Chondrocyte (in vitro differentiated cells): Measurements from ENCODE around the gene SLC9A3. TPM values are rescaled to one million over a fixed set of nuclear protein-coding genes. Genes with fewer than 3 reads are reported as not detected.
A peak's percentile ranks its signal among the peaks of the same experiment; 100 is the strongest.

Source experiments
- DNase-seq: peaks from one replicate; pipeline ENCODE4 v3.0.0; 2021; ENCODE audit warnings: mixed read lengths, low spot score
- H3K27ac Mint-ChIP-seq: one replicate; pipeline ENCODE4 v1.8.0; 2021; ENCODE audit warnings: mild to moderate bottlenecking, moderate library complexity, mixed read lengths; ENCODE audit not compliant: unreplicated experiment
- H3K27me3 Mint-ChIP-seq: 2 replicates; pipeline ENCODE4 v1.8.0; 2021; ENCODE audit warnings: low read depth, mixed read lengths
- H3K36me3 Mint-ChIP-seq: 2 replicates; pipeline ENCODE4 v1.8.0; 2021; ENCODE audit warnings: low read depth, mixed read lengths
- H3K4me1 Mint-ChIP-seq: 2 replicates; pipeline ENCODE4 v1.8.0; 2021; ENCODE audit warnings: low read depth, mild to moderate bottlenecking, mixed read lengths
- H3K4me3 Mint-ChIP-seq: one replicate; pipeline ENCODE4 v1.8.0; 2021; ENCODE audit warnings: mild to moderate bottlenecking, moderate library complexity, mixed read lengths; ENCODE audit not compliant: unreplicated experiment
- H3K9me3 Mint-ChIP-seq: 2 replicates; pipeline ENCODE4 v1.8.0; 2021; ENCODE audit warnings: low read depth, mixed read lengths
- CTCF ChIP-seq: fragments of 200-600 bp; sonication (generic); IDR thresholded peaks from 2 replicates; pipeline ENCODE4 v1.5.0; 2021; ENCODE audit warnings: antibody characterized with exemption, mild to moderate bottlenecking, moderate library complexity
- total RNA-seq: library from RNA; stranded (reverse); gene quantifications from 3 replicates; pipeline ENCODE4 v1.2.1, GENCODE V29; 2021

SLC9A3 gene
- total RNA-seq, 1 donor from 2014 or later, result 0.95 TPM

DNA sequence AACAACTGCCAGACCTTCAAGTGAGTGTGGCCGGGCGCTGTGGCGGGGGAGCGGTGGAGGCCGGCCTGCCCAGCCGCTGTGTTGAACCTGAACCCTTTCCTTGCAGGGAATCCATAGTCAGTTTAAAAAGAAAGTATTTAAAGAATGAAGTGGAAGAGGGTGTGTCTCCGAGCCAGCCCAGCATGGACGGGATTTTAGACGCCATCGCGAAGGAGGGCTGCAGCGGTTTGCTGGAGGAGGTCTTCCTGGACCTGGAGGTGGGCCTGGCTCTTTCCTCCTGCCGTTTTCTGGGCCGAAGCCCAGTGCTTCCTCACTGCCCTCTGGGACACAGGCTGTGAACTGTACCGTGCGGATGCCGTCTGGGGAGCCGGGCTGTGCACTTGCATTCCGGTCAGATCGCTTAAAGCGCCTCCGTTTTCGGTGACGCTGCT is 62.2 kb downstream of the SLC9A3 start:
- no peak overlapping the region for H3K4me3 Mint-ChIP-seq
- peaks cover 9% of the 10 kb centered on the region for H3K4me1 Mint-ChIP-seq
- peak overlapping the region; percentile 12 for H3K27ac Mint-ChIP-seq
- H3K27me3 Mint-ChIP-seq, result no peaks in the 10 kb centered on the region
- no peak for TF ChIP-seq CTCF
- DNase-seq, result peak; percentile 59
- peaks cover 29% of the 10 kb centered on the region for H3K36me3 Mint-ChIP-seq
- H3K9me3 Mint-ChIP-seq, result no peaks in the 10 kb centered on the region

DNA sequence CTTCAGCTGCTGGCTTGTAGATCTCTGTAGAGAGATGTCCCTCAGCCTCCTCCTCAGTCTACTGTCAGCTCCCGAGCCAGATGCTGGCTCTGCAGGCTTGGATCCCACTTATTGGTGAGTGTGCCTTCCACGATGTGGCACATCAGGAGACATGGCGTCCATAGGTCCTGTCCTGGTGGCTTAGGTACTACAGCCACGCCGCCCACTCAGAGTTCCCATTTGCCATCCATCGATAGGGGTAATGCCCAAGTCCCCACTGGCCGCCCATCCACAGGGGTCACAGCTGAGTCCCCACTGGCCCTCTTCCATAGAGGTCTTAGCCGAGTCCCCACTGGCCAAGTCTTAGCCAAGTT is 64.0 kb downstream of the SLC9A3 start:
- Mint-ChIP-seq H3K27ac (no peak overlapping the region), H3K4me1 (peaks cover 9% of the 10 kb centered on the region), H3K27me3 (no peaks in the 10 kb centered on the region), H3K4me3 (no peak overlapping the region), H3K9me3 (no peaks in the 10 kb centered on the region), H3K36me3 (peaks cover 29% of the 10 kb centered on the region)
- DNase-seq, result peak; percentile 73
- TF ChIP-seq CTCF, result no peak

DNA sequence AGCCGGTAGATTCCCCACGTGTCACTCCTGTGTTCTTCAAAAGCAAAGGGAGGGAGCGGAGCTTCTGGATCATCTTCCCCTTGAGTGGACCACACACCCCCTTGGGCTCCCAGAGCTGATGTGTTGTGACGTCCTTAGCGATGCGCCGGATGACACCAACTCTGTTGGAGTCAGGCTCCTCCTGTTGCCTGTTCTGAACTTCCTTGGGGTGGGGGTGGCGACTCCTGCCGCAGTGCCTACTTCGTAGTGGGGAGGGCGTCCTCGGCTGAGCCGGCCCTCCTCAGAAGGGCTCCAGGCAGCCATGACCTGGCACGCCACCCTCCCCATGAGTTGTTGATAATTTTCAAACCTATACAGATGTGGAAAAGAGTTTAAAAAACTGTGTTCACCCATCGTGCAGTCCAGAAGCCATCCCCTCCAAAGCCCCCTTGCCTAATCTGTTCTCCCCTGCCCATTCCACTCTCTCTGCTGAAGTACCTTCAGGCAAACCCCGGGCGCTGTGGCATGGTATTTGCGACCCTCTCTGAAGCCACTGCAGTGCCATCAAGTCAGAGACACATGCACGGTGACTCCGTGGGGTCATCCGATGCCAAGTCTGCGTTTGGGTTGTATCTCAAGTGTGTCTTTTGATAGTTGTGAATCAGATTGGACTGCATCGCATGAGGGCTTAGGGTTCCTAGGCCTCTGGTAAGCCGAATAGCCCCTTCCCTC is 64.5 kb downstream of the SLC9A3 start:
- Mint-ChIP-seq H3K4me3 (no peak overlapping the region), H3K36me3 (peaks cover 30% of the 10 kb centered on the region)

DNA sequence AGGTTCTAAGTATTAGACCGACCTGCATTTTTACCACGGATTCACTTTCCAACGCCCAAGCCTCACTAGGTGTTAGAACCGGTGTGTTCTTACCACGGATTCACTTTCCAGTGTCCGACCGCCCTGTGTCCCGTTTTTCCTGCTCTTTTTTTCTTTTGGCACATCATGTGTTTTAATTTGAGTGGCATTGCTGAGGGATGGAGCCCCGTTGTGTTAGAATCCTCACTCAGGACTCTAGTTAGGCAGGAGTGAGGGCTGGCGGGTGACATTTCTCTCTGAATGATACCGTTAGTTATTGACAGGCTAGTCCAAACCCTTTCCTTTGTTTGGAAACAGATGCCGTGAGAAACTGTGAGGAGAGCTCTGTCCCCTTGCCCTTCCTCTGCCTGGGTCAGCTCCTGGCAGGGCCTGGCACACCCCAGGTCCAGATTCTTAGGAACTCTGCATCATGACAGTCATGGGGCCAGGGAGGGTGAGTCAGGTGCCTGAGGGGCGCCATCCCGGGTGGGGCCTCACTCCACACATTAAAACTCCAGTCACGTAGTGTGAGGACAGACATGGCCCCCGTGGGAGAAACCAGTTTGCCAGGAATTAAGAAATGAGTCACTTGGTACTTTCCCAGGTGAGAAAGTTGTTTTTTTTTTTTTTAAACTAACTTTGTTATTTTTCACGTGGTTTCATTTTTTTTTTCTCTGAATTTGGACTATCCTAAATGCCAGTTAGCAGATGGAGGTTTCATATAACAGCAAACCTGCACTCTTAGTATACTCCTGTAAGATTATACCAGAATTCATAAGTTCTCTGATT is 65.5 kb downstream of the SLC9A3 start:
- H3K4me3 Mint-ChIP-seq, result no peak overlapping the region
- H3K27me3 Mint-ChIP-seq, result no peaks in the 10 kb centered on the region
- peak overlapping the region; percentile 65 for H3K27ac Mint-ChIP-seq
- peaks cover 32% of the 10 kb centered on the region for H3K36me3 Mint-ChIP-seq
- no peak for TF ChIP-seq CTCF
- H3K4me1 Mint-ChIP-seq, result peaks cover 9% of the 10 kb centered on the region
- peak; percentile 61 for DNase-seq
- H3K9me3 Mint-ChIP-seq, result no peaks in the 10 kb centered on the region

More for the DNA sequence above, 64.5 kb downstream of the SLC9A3 start:
- Mint-ChIP-seq H3K27me3 (no peaks in the 10 kb centered on the region), H3K9me3 (no peaks in the 10 kb centered on the region), H3K27ac (no peak overlapping the region), H3K4me1 (peaks cover 9% of the 10 kb centered on the region)
- no peak for TF ChIP-seq CTCF
- peak; percentile 54 for DNase-seq

DNA sequence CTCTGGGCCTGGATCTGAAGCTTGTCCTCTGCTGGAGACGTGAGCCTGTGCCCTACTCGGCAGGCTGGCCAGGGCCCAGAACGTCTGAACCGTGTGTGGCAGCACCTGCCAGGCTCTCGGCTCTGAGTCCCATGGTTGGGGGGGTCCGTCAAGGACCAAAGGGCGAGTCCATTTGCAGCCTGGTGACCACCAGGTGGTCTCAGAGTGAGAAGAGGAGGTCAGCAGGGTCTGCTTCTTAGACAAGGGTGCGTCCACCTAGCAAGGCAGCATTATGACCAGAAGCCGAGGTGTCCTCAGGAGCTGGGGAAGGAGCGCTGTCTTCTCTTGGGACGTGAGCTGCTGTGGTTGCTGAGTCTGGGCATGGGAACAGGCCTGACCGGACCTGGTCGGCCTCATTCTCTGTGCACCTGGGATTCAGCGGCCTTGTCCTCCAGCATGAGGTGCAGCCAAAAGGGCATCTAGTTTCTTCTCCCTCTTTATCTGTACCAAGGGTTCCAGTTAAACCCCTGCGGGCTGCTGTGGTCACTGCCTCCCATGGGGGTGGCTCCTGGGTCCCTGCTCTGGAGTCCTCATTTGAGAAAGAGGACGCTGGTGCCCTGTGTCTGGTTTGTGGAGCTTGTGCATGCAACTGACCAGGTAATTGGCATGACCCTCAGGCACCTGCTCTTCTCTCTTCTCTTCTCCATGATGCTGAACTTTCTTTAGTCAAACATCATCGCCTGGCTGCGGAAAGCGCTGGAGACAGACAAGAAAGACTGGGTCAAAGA is 66.9 kb downstream of the SLC9A3 start:
- Mint-ChIP-seq H3K27ac (no peak overlapping the region), H3K4me1 (peaks cover 9% of the 10 kb centered on the region), H3K9me3 (no peaks in the 10 kb centered on the region), H3K27me3 (no peaks in the 10 kb centered on the region), H3K4me3 (no peak overlapping the region), H3K36me3 (peaks cover 41% of the 10 kb centered on the region)
- no peak for TF ChIP-seq CTCF
- peak; percentile 84 for DNase-seq
